GM20000 (cell line): ENCODE measurements around the gene KANTR.

Experiments used
- DNase-seq: peaks from one replicate; pipeline ENCODE4 v3.0.0; 2012; ENCODE audit warnings: low spot score
- TF ChIP-seq, protein P1 (sequence below): IDR thresholded peaks from 2 replicates; pipeline ENCODE4 v1.5.1; 2012; ENCODE audit warnings: mild to moderate bottlenecking, control low read depth; ENCODE audit errors: extremely low read depth, missing control alignments

Gene KANTR

DNA sequence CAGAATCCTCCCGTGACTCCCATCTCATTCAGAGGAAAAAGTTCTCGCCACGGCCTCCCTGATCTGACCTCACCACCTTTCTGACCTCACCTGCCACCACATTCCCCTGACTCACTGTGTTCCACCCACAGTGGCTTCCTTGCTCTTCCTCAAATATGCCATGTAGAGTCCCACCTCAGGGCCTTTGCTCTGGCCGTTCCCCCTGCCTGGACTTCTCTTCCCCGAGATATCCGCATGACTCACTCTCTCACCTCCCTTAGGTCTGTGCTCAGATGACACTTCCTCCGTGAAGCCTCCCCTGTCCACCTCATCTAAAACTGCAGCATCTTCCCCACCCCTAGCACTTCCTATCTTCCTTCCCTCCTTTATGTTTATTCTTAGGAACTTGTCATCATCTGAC, 18.9 kb upstream of the KANTR start:
- no peak for DNase-seq
- TF ChIP-seq, protein P1, sequence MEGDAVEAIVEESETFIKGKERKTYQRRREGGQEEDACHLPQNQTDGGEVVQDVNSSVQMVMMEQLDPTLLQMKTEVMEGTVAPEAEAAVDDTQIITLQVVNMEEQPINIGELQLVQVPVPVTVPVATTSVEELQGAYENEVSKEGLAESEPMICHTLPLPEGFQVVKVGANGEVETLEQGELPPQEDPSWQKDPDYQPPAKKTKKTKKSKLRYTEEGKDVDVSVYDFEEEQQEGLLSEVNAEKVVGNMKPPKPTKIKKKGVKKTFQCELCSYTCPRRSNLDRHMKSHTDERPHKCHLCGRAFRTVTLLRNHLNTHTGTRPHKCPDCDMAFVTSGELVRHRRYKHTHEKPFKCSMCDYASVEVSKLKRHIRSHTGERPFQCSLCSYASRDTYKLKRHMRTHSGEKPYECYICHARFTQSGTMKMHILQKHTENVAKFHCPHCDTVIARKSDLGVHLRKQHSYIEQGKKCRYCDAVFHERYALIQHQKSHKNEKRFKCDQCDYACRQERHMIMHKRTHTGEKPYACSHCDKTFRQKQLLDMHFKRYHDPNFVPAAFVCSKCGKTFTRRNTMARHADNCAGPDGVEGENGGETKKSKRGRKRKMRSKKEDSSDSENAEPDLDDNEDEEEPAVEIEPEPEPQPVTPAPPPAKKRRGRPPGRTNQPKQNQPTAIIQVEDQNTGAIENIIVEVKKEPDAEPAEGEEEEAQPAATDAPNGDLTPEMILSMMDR = no peak

DNA sequence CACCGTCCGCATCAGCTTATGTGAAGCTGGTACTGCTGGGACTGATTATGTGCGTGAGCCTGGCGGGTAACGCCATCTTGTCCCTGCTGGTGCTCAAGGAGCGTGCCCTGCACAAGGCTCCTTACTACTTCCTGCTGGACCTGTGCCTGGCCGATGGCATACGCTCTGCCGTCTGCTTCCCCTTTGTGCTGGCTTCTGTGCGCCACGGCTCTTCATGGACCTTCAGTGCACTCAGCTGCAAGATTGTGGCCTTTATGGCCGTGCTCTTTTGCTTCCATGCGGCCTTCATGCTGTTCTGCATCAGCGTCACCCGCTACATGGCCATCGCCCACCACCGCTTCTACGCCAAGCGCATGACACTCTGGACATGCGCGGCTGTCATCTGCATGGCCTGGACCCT, 17.3 kb upstream of the KANTR start:
- TF ChIP-seq, protein P1 = no peak
- DNase-seq = no peak

DNA sequence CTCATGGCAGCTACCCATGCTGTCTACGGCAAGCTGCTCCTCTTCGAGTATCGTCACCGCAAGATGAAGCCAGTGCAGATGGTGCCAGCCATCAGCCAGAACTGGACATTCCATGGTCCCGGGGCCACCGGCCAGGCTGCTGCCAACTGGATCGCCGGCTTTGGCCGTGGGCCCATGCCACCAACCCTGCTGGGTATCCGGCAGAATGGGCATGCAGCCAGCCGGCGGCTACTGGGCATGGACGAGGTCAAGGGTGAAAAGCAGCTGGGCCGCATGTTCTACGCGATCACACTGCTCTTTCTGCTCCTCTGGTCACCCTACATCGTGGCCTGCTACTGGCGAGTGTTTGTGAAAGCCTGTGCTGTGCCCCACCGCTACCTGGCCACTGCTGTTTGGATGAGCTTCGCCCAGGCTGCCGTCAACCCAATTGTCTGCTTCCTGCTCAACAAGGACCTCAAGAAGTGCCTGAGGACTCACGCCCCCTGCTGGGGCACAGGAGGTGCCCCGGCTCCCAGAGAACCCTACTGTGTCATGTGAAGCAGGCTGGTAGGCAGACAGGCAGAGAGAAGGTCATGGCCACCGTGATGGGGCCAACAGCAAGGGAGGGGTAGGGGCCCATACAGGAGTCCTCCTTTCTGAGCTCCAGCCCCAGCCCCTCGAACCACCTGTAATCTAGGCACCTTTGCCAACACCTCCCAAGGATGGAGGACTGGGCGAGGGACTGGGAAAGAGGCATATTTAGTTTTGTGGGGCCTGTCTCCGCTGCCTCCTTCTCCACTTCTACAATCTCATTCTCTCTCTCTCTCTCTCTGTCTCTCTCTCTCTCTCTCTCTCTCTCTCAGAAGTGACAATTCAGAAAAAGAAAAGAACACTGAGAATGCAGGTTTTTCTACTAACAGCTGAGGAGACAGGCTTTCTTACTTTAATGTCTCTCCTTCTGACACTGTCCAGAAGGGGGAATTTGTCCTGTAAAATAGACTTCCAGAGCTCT, 16.4 kb upstream of the KANTR start:
- TF ChIP-seq, protein P1 = no peak
- DNase-seq = no peak

DNA sequence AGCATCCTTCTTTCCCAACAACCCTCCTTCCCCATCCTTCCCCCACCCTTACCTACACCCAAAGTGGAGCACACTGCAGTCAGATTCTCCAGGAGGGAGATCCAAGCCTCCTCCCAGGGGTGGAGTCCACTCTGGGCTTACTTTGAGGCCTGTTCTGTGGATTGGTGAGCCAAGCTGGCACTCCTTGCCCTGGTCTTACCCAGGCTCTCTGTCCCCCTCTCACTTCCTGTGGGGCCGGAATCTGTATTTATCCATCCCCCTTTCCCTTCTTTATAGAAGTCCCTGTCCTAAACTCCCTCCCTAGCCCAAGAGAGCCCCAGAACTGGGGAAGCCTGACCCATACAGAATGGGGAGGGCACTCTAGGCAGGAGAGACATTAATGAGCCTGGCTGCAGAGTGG, 15.0 kb upstream of the KANTR start:
- DNase-seq = no peak
- TF ChIP-seq, protein P1 = no peak

DNA sequence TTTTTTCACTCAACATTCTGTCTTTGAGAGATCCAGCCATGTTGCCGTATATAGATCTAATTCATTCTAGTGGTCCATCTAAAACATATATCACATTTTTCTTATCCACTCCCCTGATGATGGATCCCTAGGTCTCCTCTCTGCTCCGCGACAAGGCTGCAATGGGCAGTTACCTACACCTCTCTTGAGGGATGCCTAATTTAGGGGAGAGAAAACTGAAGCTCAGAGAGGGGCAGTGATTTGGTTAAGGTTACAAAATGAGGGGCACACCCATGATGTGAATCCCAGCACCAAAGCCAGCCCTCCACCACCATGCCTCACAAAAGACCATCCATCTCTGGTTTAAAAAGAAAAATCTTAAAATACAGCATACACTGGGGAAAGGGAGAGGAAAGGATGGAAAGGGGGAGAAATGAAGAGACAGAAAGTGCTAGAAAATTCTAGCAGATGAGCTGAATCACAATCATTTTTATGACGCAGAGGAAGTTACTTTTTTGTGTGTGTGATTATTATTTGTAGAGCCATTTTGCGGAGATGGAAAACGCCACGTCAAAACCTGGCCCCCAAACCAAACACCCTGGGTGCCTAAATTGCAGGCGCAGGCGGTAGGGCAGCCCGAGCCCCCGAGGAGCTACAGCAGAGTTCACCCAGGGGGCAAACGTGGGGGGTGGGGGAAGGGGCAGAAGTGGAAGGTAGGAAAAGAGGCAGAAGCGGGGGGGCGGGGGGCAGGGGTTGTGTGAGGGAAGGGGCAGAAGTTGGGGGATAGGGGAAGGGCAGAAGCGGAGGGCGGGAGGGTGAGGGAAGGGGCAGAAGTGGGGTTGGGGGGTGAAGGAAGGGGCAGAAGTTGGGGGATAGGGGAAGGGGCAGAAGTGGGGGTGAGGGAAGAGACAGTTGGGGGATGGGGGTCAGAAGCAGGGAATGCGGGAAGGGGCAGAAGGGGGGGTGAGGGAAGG, 13.0 kb upstream of the KANTR start:
- TF ChIP-seq, protein P1 = no peak
- peak; percentile 10 for DNase-seq

DNA sequence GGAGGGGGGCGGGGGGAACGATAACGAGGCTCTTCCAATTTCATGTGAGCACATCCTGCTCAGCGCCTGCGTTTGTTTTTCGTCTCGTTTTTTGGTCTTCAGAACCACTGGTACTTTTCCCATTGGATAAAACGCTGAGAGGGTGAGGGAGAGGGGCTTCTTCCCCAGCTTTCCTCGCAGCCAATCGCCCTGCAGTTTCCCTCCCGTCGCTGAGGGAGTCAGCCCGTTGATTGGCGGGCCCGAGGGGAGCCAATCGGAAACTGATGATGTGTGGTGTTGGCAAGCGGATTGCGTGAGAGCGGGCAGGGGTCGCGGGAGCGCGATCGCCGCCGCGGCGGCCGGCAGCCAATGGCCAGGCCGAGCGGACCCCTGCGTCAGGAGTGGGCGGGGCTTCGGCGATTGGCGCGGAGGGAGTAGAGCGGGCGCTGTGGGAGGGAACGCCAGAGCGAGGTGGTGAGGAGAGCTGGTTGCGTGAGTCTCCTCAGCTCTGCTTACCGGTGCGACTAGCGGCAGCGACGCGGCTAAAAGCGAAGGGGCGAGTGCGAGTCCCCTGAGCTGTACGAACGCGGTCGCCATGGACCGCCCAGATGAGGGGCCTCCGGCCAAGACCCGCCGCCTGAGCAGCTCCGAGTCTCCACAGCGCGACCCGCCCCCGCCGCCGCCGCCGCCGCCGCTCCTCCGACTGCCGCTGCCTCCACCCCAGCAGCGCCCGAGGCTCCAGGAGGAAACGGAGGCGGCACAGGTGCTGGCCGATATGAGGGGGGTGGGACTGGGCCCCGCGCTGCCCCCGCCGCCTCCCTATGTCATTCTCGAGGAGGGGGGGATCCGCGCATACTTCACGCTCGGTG, 11.8 kb upstream of the KANTR start, which contains the start of gene TSPYL2:
TSPYL2 (plus strand) TSS at position 443 of the 848 bp plus-strand sequence; CDS start at position 575, 132 bp downstream.
- TF ChIP-seq, protein P1 = no peak
- peak; percentile 93 for DNase-seq
